Activated naive CD4-positive, alpha-beta T cell treated with anti-CD3 and anti-CD28 coated beads, Interleukin-2, amount 10 ng/mL, durations not matched to agents 7 days and 5 days (primary cell): Measurements from ENCODE around the gene LY6G6D.

Experiments
- CTCF ChIA-PET: fragments of 350-600 bp; sonication (Branson Sonifier 250); formaldehyde crosslinking; loops from one replicate; lab custom pipeline; 2021; ENCODE audit warnings: antibody characterized with exemption; lab: Charles Lee
- DNase-seq: peaks from one replicate; pipeline ENCODE4 v3.0.0-alpha.2; 2020
- H3K27ac Mint-ChIP-seq: one replicate; pipeline ENCODE4 v1.8.0; 2021; ENCODE audit warnings: mild to moderate bottlenecking, moderate library complexity, mixed read lengths
- H3K27me3 Mint-ChIP-seq: one replicate; pipeline ENCODE4 v1.8.0; 2021; ENCODE audit warnings: mild to moderate bottlenecking, mixed read lengths
- H3K36me3 Mint-ChIP-seq: one replicate; pipeline ENCODE4 v1.8.0; 2021; ENCODE audit warnings: mixed read lengths
- H3K4me1 Mint-ChIP-seq: one replicate; pipeline ENCODE4 v1.8.0; 2021; ENCODE audit warnings: mixed read lengths
- H3K4me3 Mint-ChIP-seq: one replicate; pipeline ENCODE4 v1.8.0; 2021; ENCODE audit warnings: mild to moderate bottlenecking, moderate library complexity, mixed read lengths
- H3K9me3 Mint-ChIP-seq: one replicate; pipeline ENCODE4 v1.8.0; 2021; ENCODE audit warnings: mixed read lengths

Gene LY6G6D

DNA sequence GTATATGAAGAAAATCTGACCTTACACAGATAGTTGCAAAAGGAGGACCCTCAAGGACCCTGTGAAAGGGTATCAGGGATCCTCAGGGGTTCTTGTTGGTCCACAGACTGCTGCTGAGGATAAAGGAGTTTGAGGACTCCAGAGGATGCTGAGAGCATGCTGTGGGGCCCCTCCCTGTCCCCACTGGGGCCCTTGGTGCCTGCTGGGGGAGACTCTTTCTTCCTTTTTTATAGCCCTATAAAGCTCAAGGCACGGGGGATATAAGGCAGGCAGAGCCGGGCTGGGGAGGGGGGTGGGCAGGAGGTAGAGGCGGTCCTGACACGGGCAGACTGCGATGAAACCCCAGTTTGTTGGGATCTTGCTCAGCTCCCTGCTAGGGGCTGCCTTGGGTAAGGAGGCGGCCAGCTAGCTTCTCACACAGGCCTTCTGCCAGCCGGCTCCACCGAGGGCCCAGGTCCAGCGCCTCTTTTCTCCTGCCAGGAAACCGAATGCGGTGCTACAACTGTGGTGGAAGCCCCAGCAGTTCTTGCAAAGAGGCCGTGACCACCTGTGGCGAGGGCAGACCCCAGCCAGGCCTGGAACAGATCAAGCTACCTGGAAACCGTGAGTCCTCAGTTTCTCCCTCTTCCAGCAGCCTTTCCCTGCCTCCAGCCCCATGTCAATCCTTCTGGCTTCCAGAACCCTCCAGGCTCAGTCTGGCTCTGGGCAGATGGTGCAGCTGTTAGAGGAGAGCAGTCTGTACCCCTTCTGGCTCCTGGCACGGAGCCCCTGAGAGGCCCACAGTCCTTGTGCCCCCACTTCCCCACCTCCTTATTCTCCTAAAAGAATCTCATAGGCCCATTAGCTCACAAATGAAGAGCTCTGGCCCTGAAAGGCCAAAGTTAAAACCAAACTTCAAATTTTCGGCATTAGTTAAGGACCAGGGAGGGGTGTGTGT, at the start of gene LY6G6D:
Gene LY6G6D, plus strand, starts transcription at position 327 of the 937 bp plus-strand sequence. Its CDS starts 8 bp downstream, at position 335.
- Mint-ChIP-seq H3K36me3 (no peaks in the 10 kb centered on the region), H3K27ac (no peak within 1 kb of the TSS), H3K9me3 (no peaks in the 10 kb centered on the region), H3K4me3 (no peak within 1 kb of the TSS), H3K4me1 (peaks cover 26% of the 10 kb centered on the region), H3K27me3 (peaks cover 56% of the 10 kb centered on the region)
- no peak for DNase-seq
- CTCF ChIA-PET, result no interaction called here

DNA sequence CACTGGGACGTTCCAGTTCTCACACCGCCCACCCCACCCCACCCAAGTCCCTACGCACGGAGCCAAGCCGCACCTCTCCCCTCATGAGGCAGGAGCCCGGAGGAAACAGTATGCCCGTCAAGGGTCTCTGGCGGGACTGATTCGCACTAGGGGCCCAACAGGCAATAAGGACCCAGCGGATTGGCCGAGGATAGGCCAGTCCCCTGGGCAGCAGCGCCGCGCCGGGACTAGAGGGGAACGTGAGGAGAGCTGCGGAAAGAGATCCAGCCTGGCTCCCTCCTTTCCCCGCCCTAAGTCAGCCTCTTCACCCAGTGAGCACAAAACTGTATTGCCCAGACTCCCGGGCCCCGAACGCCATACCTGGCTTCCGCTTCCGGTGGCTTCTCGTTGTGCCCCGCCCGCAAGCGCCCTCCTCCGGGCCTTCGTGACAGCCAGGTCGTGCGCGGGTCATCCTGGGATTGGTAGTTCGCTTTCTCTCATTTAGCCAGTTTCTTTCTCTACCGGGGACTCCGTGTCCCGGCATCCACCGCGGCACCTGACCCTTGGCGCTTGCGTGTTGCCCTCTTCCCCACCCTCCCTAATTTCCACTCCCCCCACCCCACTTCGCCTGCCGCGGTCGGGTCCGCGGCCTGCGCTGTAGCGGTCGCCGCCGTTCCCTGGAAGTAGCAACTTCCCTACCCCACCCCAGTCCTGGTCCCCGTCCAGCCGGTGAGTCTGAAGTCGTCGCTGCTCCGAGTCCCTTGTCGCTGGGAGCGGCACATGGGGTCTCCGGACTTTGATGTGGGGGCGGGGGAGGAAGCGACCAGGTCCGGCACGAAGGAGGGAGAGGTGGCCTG, 49.4 kb upstream of the LY6G6D start, which contains the start of gene CSNK2B:
Gene CSNK2B, plus strand, starts transcription at position 580 of the 836 bp plus-strand sequence. CDS start 752 bp downstream, outside the sequence.
- Mint-ChIP-seq H3K9me3 (no peaks in the 10 kb centered on the region), H3K4me3 (peak within 1 kb of the TSS; percentile 100), H3K27ac (peak within 1 kb of the TSS; percentile 98), H3K4me1 (peaks cover 81% of the 10 kb centered on the region), H3K36me3 (peaks cover 73% of the 10 kb centered on the region), H3K27me3 (no peaks in the 10 kb centered on the region)
- peak; percentile 99 for DNase-seq
- CTCF ChIA-PET, result interaction anchor here (0.9 to 1.7 kb wide), 3 partner anchors 12 to 73 kb away, joined by 3 to 9 read pairs (median 3); no protein-coding TSS in a partner anchor

DNA sequence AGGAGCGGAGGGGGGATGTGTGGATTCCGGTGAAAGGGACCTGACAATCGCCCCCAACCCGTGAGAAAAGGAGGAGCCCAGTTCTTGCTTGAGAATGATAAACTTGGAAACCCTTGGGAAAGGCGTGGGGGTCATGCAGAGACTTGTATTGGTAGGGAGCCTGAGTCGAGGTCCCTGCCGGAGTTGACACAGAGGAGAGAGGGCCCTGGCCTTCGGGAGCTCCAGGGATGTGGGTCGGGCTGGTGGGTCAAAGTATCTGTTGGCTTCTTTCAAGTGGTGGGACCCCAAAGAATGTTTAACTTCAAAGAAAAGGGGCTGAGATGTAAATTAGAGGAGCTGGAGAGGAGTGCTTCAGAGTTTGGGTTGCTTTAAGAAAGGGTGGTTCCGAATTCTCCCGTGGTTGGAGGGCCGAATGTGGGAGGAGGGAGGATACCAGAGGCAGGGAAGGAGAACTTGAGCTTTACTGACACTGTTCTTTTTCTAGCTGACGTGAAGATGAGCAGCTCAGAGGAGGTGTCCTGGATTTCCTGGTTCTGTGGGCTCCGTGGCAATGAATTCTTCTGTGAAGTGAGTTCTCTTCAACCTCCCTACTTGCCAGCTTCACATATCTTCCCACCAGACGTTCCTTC, 48.7 kb upstream of the LY6G6D start:
- Mint-ChIP-seq H3K36me3 (peaks cover 77% of the 10 kb centered on the region), H3K27me3 (no peaks in the 10 kb centered on the region)
- CTCF ChIA-PET, result interaction anchor here (0.9 to 1.1 kb wide), 3 partner anchors 72 to 125 kb away, joined by 3 to 4 read pairs (median 3); no protein-coding TSS in a partner anchor

GRCh38 chr6:31669676-31670075, 45.5 kb upstream of the LY6G6D start, which contains the start of gene LY6G5B:
Gene LY6G5B (plus strand): TSS chr6:31669976. CDS start chr6:31670951, 975 bp downstream.
- no peak within 1 kb of the TSS for H3K4me3 Mint-ChIP-seq
- no peak within 1 kb of the TSS for H3K27ac Mint-ChIP-seq
- no peaks in the 10 kb centered on the region for H3K27me3 Mint-ChIP-seq
- H3K4me1 Mint-ChIP-seq, result peaks cover 43% of the 10 kb centered on the region
- peaks cover 68% of the 10 kb centered on the region for H3K36me3 Mint-ChIP-seq
- CTCF ChIA-PET, result no interaction called here
- no peaks in the 10 kb centered on the region for H3K9me3 Mint-ChIP-seq
- no peak for DNase-seq

More for the DNA sequence above, 48.7 kb upstream of the LY6G6D start:
- H3K4me3 Mint-ChIP-seq, result peak overlapping the region; percentile 100
- no peak for DNase-seq
- peaks cover 73% of the 10 kb centered on the region for H3K4me1 Mint-ChIP-seq
- peak overlapping the region; percentile 98 for H3K27ac Mint-ChIP-seq
- no peaks in the 10 kb centered on the region for H3K9me3 Mint-ChIP-seq

- Mint-ChIP-seq H3K27me3 (peaks cover 11% of the 10 kb centered on the region), H3K4me3 (no peak overlapping the region), H3K4me1 (peaks cover 30% of the 10 kb centered on the region), H3K27ac (no peak overlapping the region), H3K9me3 (no peaks in the 10 kb centered on the region), H3K36me3 (peaks cover 18% of the 10 kb centered on the region)
- CTCF ChIA-PET, result no interaction called here
- DNase-seq, result no peak
These were observed 38.7 kb upstream of the LY6G6D start for GRCh38 chr6:31676322-31676903.

- CTCF ChIA-PET, result interaction anchor here (0.6 kb wide), 1 partner anchor 24 kb away, joined by 4 read pairs; no protein-coding TSS in a partner anchor
- Mint-ChIP-seq H3K27ac (no peak overlapping the region), H3K27me3 (peaks cover 14% of the 10 kb centered on the region), H3K4me3 (no peak overlapping the region), H3K9me3 (no peaks in the 10 kb centered on the region), H3K4me1 (peaks cover 34% of the 10 kb centered on the region), H3K36me3 (peaks cover 14% of the 10 kb centered on the region)
- no peak for DNase-seq
These were observed 38.2 kb upstream of the LY6G6D start for GRCh38 chr6:31676904-31677303.

DNA sequence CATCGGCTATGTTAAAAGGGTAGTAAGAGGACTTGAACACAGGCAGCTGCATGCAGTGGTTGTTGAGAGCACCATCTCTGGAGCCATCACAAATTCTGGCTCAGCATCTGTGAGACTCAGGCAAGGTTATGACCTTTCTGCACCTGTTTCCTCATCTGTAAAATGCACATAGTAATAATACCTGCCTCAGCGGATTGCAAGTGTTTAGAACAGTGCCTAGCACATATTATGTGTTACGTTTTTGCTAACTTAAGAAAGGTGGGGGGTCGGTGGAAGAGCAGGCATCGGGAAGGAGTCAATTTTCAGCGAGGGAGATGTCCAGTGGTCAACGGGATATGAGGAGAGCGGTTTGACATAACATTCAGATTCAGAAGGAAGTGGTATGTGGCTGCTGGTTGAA, 37.2 kb upstream of the LY6G6D start:
- Mint-ChIP-seq H3K4me1 (peaks cover 34% of the 10 kb centered on the region), H3K27ac (no peak overlapping the region), H3K36me3 (peaks cover 7% of the 10 kb centered on the region), H3K4me3 (no peak overlapping the region), H3K27me3 (peaks cover 14% of the 10 kb centered on the region), H3K9me3 (no peaks in the 10 kb centered on the region)
- CTCF ChIA-PET, result no interaction called here
- no peak for DNase-seq

- Mint-ChIP-seq H3K27me3 (peaks cover 14% of the 10 kb centered on the region), H3K4me1 (peaks cover 37% of the 10 kb centered on the region), H3K9me3 (no peaks in the 10 kb centered on the region), H3K36me3 (peaks cover 7% of the 10 kb centered on the region), H3K27ac (peak within 1 kb of the TSS; percentile 12), H3K4me3 (peak within 1 kb of the TSS; percentile 72)
- CTCF ChIA-PET, result interaction anchor here (0.7 to 1.6 kb wide), 15 partner anchors 11 to 271 kb away, joined by 3 to 9 read pairs (median 3); partner anchors contain the start of gene HSPA1B
- DNase-seq, result peak; percentile 75
These were observed 34.7 kb upstream of the LY6G6D start, which contains the start of gene LY6G5C for GRCh38 chr6:31680226-31681134. Gene LY6G5C (minus strand): TSS chr6:31681067. CDS start chr6:31680373, 694 bp downstream.

DNA sequence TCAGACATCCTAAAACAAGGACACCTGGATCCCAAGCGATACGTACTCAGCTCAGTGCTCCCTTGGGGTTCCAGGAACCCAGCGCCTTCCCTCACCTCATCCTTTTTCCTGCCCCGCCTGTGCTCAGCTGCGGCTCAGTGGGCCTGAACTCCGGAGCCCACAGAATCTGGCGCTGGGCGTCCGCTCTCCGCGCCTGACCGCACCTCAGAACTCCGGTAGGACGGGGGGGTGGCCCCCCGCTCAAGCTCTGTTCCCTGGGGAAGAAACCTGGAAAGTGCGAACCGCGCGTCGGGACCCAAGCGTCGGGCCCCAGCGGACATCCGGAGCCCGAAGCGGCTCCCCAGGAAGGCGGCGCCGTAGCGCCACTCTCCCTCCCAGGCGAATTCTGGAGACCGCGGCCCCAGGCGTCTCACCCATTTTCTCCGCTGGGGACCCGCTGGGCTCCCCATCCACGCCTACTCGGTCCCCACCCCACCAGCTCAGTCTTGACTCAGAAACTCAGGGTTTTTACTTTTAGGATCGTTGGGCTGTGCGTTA, 33.9 kb upstream of the LY6G6D start:
- Mint-ChIP-seq H3K36me3 (peaks cover 15% of the 10 kb centered on the region), H3K4me3 (peak overlapping the region; percentile 72), H3K4me1 (peaks cover 37% of the 10 kb centered on the region), H3K9me3 (no peaks in the 10 kb centered on the region), H3K27me3 (peaks cover 14% of the 10 kb centered on the region), H3K27ac (peak overlapping the region; percentile 12)
- DNase-seq, result peak; percentile 63
- CTCF ChIA-PET, result interaction anchor here (0.7 to 1.6 kb wide), 11 partner anchors 49 to 271 kb away, joined by 3 to 9 read pairs (median 3); partner anchors contain the start of gene HSPA1B

- peaks cover 31% of the 10 kb centered on the region for H3K4me1 Mint-ChIP-seq
- DNase-seq, result no peak
- CTCF ChIA-PET, result interaction anchor here (1.1 to 1.5 kb wide), 2 partner anchors 147 to 179 kb away, joined by 3 to 5 read pairs; partner anchors contain the start of gene NEU1
- H3K4me3 Mint-ChIP-seq, result no peak overlapping the region
- peaks cover 24% of the 10 kb centered on the region for H3K36me3 Mint-ChIP-seq
- peaks cover 11% of the 10 kb centered on the region for H3K27me3 Mint-ChIP-seq
- no peak overlapping the region for H3K27ac Mint-ChIP-seq
- H3K9me3 Mint-ChIP-seq, result no peaks in the 10 kb centered on the region
These were observed 31.6 kb upstream of the LY6G6D start for GRCh38 chr6:31683591-31683990.

- DNase-seq, result no peak
- Mint-ChIP-seq H3K27me3 (peaks cover 2% of the 10 kb centered on the region), H3K36me3 (peaks cover 41% of the 10 kb centered on the region), H3K9me3 (no peaks in the 10 kb centered on the region), H3K27ac (no peak overlapping the region), H3K4me1 (peaks cover 11% of the 10 kb centered on the region), H3K4me3 (no peak overlapping the region)
- CTCF ChIA-PET, result no interaction called here
These were observed 28.7 kb upstream of the LY6G6D start for GRCh38 chr6:31686483-31686882.

GRCh38 chr6:31687321-31687720, 27.8 kb upstream of the LY6G6D start:
- no peaks in the 10 kb centered on the region for H3K9me3 Mint-ChIP-seq
- peaks cover 41% of the 10 kb centered on the region for H3K36me3 Mint-ChIP-seq
- CTCF ChIA-PET, result interaction anchor here (0.9 kb wide), 1 partner anchor 104 kb away, joined by 3 read pairs; no protein-coding TSS in a partner anchor
- H3K4me3 Mint-ChIP-seq, result no peak overlapping the region
- no peaks in the 10 kb centered on the region for H3K27me3 Mint-ChIP-seq
- peaks cover 7% of the 10 kb centered on the region for H3K4me1 Mint-ChIP-seq
- H3K27ac Mint-ChIP-seq, result no peak overlapping the region
- DNase-seq, result no peak
